Endothelial cell of umbilical vein (primary cell): ENCODE results near the gene SNX19. TPM values are rescaled to one million over a fixed set of nuclear protein-coding genes. Genes with fewer than 3 reads are reported as not detected.

ENCODE experiments used
- BruUV-seq: library from RNA; stranded (reverse); fragments of 400-500 nt; replicated peaks from 2 replicates; lab custom pipeline; 2021; lab: Mats Ljungman, UMichigan
- CTCF ChIA-PET: fragments of 300-600, 350-600 bp; sonication (Branson Sonifier 250); formaldehyde crosslinking; loops from one replicate; lab custom pipeline; 2021; ENCODE audit warnings: antibody characterized with exemption, inconsistent platforms; lab: Charles Lee
- POLR2A ChIA-PET: fragments of 300-600, 350-600 bp; sonication (Branson Sonifier 250); formaldehyde crosslinking; loops from one replicate; lab custom pipeline; 2021; ENCODE audit warnings: antibody characterized with exemption, inconsistent platforms; lab: Charles Lee
- DNase-seq: peaks from one replicate; pipeline ENCODE4 v3.0.0-alpha.2; 2011; ENCODE audit warnings: low read depth, low spot score
- FAIRE-seq: peaks from 2 replicates; lab custom pipeline; 2011; peaks lifted over from hg19 to GRCh38; lab: Jason Lieb, UNC
- H2AFZ ChIP-seq: 2 replicates; pipeline ENCODE4 v1.6.0; 2012; ENCODE audit warnings: low read depth, low read length, control low read depth, inconsistent platforms
- H3K27ac ChIP-seq: 2 replicates; pipeline ENCODE4 v1.5.1; 2011; ENCODE audit warnings: low read depth, mild to moderate bottlenecking, control low read depth, low read length, moderate library complexity; ENCODE audit not compliant: insufficient read depth
- H3K27me3 ChIP-seq, 2 experiments: 2 replicates each; pipeline versions ENCODE4 v1.6.0 to v1.6.1; 2011; ENCODE audit warnings: low read length in 2 of 2, mixed read lengths in 1 of 2; ENCODE audit not compliant: control insufficient read depth in 2 of 2, insufficient read depth in 2 of 2
- H3K36me3 ChIP-seq, 2 experiments: 2 replicates in 1 of 2; 3 replicates in 1 of 2; pipeline ENCODE4 v1.5.1; 2011; ENCODE audit warnings: low read length in 2 of 2, mild to moderate bottlenecking in 1 of 2, moderate library complexity in 1 of 2; ENCODE audit not compliant: control insufficient read depth in 2 of 2, insufficient read depth in 2 of 2; ENCODE audit errors: extremely low read depth in 1 of 2
- H3K4me1 ChIP-seq: 3 replicates; pipeline ENCODE4 v1.5.1; 2011; ENCODE audit warnings: mild to moderate bottlenecking, low read length; ENCODE audit not compliant: control insufficient read depth, insufficient read depth; ENCODE audit errors: extremely low read depth
- H3K4me2 ChIP-seq: 2 replicates; pipeline ENCODE4 v1.6.1; 2011; ENCODE audit warnings: low read length, control low read depth, mixed read lengths; ENCODE audit not compliant: insufficient read depth
- H3K4me3 ChIP-seq, 3 experiments: fragments of 200-600 bp in 1 of 3; sonication (generic), shearing (Covaris generic) in 1 of 3; replicated peaks in 1 of 3; 2 replicates each; pipeline ENCODE4 v1.5.1; 2011 to 2016; ENCODE audit warnings: control low read depth in 3 of 3, low read length in 3 of 3, mild to moderate bottlenecking in 2 of 3, inconsistent platforms in 1 of 3, low read depth in 1 of 3, moderate library complexity in 1 of 3; ENCODE audit not compliant: insufficient read depth in 1 of 3
- H3K79me2 ChIP-seq: 2 replicates; pipeline ENCODE4 v1.6.0; 2012; ENCODE audit warnings: low read length, inconsistent platforms; ENCODE audit not compliant: control insufficient read depth, insufficient read depth
- H3K9ac ChIP-seq: replicated peaks from 2 replicates; pipeline ENCODE3; 2011; ENCODE audit warnings: low read length, control low read depth; ENCODE audit not compliant: insufficient read depth; ENCODE audit errors: extremely low read depth
- H3K9me1 ChIP-seq: replicated peaks from 3 replicates; pipeline ENCODE4 v1.6.0; 2011; ENCODE audit warnings: mild to moderate bottlenecking, low read length; ENCODE audit not compliant: control insufficient read depth, insufficient read depth; ENCODE audit errors: extremely low read depth
- H3K9me3 ChIP-seq: replicated peaks from 2 replicates; pipeline ENCODE4 v1.5.1; 2012; ENCODE audit warnings: low read length, inconsistent platforms; ENCODE audit not compliant: control insufficient read depth, insufficient read depth
- H4K20me1 ChIP-seq: replicated peaks from 2 replicates; pipeline ENCODE3; 2011; ENCODE audit warnings: mild to moderate bottlenecking, low read length; ENCODE audit not compliant: control insufficient read depth, insufficient read depth; ENCODE audit errors: extremely low read depth
- EZH2 ChIP-seq: IDR thresholded peaks from 2 replicates; pipeline ENCODE4 v1.6.1; 2012; ENCODE audit warnings: borderline replicate concordance, low read depth, mild to moderate bottlenecking, moderate library complexity, low read length, inconsistent platforms; ENCODE audit not compliant: severe bottlenecking
- FOS ChIP-seq: IDR thresholded peaks from 2 replicates; pipeline ENCODE4 v1.6.1; 2011; ENCODE audit warnings: mild to moderate bottlenecking, low read length, moderate library complexity, borderline replicate concordance; ENCODE audit not compliant: insufficient read depth
- GATA2 ChIP-seq: IDR thresholded peaks from 2 replicates; pipeline ENCODE4 v1.7.0; 2011; ENCODE audit warnings: low read depth, mild to moderate bottlenecking, moderate library complexity, mixed read lengths, low read length; ENCODE audit not compliant: insufficient read length, insufficient read depth
- JUN ChIP-seq: IDR thresholded peaks from 2 replicates; pipeline ENCODE4 v1.6.1; 2011; ENCODE audit warnings: borderline replicate concordance, low read depth; ENCODE audit not compliant: insufficient read length, insufficient read depth
- MYC ChIP-seq: IDR thresholded peaks from one replicate; pipeline ENCODE4 v1.6.1; 2011; ENCODE audit warnings: mild to moderate bottlenecking, low read depth, low read length
- POLR2A ChIP-seq: IDR thresholded peaks from 2 replicates; pipeline ENCODE4 v1.6.1; 2012; ENCODE audit warnings: low read depth, mild to moderate bottlenecking, control low read depth, low read length
- POLR2AphosphoS5 ChIP-seq: IDR thresholded peaks from 2 replicates; pipeline ENCODE4 v1.6.1; 2012; ENCODE audit warnings: low read depth, mild to moderate bottlenecking, control low read depth, low read length, moderate library complexity; ENCODE audit not compliant: insufficient read depth
- dilution Hi-C: fragments of 300-500 bp; cut with MboI; formaldehyde crosslinking; loops from one replicate; pipeline ENCODE4 v1.15.0; 2019; ENCODE audit warnings: low sequenced_read_pairs; ENCODE audit not compliant: extremely low pct_ligation_motif_present
- intact Hi-C: fragments of 100-400 bp; cut with micrococcal nuclease; formaldehyde crosslinking; loops from one replicate; pipeline ENCODE4 v1.10.0; 2022
- polyA plus RNA-seq, 4 experiments: library from polyadenylated mRNA; depleted of rRNA in 3 of 4; stranded (reverse) in 3 of 4; unstranded in 1 of 4; fragments of >200 nt; gene quantifications; 2 replicates each; pipeline versions ENCODE4 v1.2.1 to v1.2.3, GENCODE V29; 2011 to 2012; ENCODE audit warnings: missing spikeins in 1 of 4
- total RNA-seq: library from RNA; stranded (reverse); gene quantifications from 2 replicates; pipeline ENCODE4 v1.2.3, GENCODE V29; 2021
- TF ChIP-seq, protein P1 (sequence below), 2 donors: IDR thresholded peaks; 1 replicate in 1 of 2; 2 replicates in 1 of 2; pipeline ENCODE4 v1.5.1; 2011; ENCODE audit warnings: low read length in 2 of 2, mild to moderate bottlenecking in 2 of 2, moderate library complexity in 2 of 2, control low read depth in 1 of 2, inconsistent platforms in 1 of 2, low read depth in 1 of 2; ENCODE audit not compliant: insufficient read depth in 1 of 2; ENCODE audit errors: extremely low read depth in 1 of 2
- TF ChIP-seq, protein P2 (sequence below): IDR thresholded peaks from 2 replicates; pipeline ENCODE4 v1.6.1; 2011; ENCODE audit not compliant: insufficient read depth, insufficient read length

Gene SNX19
- total and polyA plus RNA-seq, 2 donors (not counting 3 experiments of a cell fraction or from before 2014, with no cell fraction given): 37.4 to 49.8 TPM

DNA sequence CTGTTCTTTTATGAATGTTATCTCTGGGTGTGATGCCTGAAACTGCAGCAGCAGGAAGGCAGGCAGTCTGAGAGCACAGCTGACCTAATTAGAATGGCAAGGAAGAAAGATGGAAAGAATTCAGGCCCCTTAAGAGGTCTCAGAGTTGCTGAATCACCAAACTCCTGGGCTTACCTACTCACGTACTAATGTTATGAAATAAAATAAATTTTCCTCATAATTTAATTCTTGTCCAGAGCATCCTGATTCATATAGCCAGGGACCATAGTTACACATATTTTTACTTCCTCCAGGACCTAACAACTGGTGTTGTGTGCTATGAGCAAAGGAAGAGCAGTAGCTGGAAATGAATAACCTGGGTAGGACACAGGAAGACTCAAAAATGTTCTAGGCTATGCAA, 41.9 kb downstream of the SNX19 start:
- TF ChIP-seq POLR2AphosphoS5 (no peak), GATA2 (no peak), FOS (no peak), JUN (no peak), POLR2A (no peak), MYC (no peak), EZH2 (no peak)
- TF ChIP-seq, protein P1, sequence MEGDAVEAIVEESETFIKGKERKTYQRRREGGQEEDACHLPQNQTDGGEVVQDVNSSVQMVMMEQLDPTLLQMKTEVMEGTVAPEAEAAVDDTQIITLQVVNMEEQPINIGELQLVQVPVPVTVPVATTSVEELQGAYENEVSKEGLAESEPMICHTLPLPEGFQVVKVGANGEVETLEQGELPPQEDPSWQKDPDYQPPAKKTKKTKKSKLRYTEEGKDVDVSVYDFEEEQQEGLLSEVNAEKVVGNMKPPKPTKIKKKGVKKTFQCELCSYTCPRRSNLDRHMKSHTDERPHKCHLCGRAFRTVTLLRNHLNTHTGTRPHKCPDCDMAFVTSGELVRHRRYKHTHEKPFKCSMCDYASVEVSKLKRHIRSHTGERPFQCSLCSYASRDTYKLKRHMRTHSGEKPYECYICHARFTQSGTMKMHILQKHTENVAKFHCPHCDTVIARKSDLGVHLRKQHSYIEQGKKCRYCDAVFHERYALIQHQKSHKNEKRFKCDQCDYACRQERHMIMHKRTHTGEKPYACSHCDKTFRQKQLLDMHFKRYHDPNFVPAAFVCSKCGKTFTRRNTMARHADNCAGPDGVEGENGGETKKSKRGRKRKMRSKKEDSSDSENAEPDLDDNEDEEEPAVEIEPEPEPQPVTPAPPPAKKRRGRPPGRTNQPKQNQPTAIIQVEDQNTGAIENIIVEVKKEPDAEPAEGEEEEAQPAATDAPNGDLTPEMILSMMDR (IDR thresholded peaks at IDR 0.05; ENCODE audit: extremely low read depth in 1 of 2, insufficient read depth in 1 of 2, low read depth in 1 of 2, low read length in 2 of 2): no peak
- TF ChIP-seq, protein P2, sequence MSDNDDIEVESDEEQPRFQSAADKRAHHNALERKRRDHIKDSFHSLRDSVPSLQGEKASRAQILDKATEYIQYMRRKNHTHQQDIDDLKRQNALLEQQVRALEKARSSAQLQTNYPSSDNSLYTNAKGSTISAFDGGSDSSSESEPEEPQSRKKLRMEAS: no peak
- Histone ChIP-seq H3K4me3 (no peak overlapping the region), H2AFZ (no peak overlapping the region), H3K36me3 (peaks cover 14 to 16% of the 10 kb centered on the region in 2 experiments), H3K4me2 (no peak overlapping the region), H3K27me3 (no peaks in the 10 kb centered on the region), H3K9ac (no peak overlapping the region), H3K9me3 (no peaks in the 10 kb centered on the region), H3K79me2 (no peaks in the 10 kb centered on the region), H3K27ac (peak overlapping the region; percentile 51), H3K4me1 (peaks cover 19% of the 10 kb centered on the region), H3K9me1 (no peaks in the 10 kb centered on the region), H4K20me1 (no peaks in the 10 kb centered on the region)
- ChIA-PET CTCF (interaction anchor here (0.6 kb wide), 1 partner anchor 12 kb away, joined by 4 read pairs; no protein-coding TSS in a partner anchor), POLR2A (interaction anchor here (0.6 kb wide), 1 partner anchor 872 kb away, joined by 5 read pairs; the partner anchor contains the start of gene PRDM10)
- dilution Hi-C loops (loop anchor here (25.0 kb wide), 1 partner anchor 437 kb away; the partner anchor contains the start of genes ADAMTS15 and ADAMTS8), intact Hi-C loops (no loop called here)
- FAIRE-seq (no peak), DNase-seq (no peak)
- BruUV-seq: no TSS peak
